Raji (cell line): ENCODE measurements around the gene CES2.

Source experiments
- POLR2A ChIP-seq: IDR thresholded peaks from 2 replicates; pipeline ENCODE4 v1.6.1; 2011; ENCODE audit warnings: low read depth, low read length, control low read depth; ENCODE audit not compliant: insufficient read depth

Gene CES2

DNA sequence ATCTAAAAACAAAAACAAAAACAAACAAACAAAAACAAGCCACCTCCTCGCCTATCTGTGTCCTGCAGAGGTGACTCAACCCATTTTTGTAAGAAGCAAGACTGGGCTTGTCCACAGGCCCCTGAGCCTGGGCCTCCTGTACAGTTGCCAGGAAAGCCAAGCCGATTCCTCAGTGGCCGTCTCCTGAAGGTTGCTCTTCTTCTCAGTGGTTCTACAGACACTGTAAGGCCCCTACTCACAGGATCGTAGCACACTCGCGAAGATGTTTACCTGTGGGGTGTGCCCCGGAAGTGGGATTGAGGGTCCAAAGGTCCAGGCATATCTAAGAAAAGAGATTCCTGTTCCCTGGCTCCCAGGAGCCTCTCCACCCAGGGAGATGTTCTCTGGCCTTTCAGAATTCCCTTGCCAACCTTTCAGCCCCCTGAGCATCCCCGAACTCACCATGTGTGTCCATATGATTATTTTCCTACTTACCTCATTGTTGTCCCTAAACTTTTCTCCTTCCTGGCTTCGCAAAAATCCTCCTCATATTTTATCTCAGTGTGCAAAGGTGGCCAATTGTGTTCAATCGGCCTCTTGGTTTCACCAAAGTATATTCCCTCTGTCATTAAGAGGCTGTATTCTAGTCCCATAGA is 18.3 kb downstream of the CES2 start:
- no peak for TF ChIP-seq POLR2A

DNA sequence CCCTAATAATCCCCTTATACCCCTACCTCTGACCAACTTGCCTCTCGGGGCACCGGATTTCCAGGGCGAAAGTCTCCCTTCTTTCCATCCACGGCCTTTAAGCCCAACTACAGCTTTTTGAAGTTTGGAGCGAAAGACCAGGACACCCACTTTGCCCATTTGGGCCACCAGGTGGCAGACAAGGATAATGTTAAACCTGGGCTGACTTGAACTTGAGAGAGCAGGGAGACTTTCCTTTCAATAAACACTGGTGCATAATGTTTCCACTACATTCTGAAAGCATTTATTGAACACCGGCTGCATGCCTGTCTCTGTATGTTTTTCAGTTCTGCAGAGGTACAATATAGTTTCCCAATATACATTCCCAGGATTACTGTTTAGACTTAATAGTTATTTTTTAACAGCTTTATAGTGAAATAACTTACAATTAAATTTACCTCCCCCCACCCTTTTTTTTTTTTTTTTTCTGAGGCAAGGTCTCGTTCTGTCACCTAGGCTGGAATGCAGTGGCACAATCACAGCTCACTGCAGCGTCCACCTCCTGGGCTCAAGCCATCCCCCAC is 18.9 kb downstream of the CES2 start:
- TF ChIP-seq POLR2A = no peak

DNA sequence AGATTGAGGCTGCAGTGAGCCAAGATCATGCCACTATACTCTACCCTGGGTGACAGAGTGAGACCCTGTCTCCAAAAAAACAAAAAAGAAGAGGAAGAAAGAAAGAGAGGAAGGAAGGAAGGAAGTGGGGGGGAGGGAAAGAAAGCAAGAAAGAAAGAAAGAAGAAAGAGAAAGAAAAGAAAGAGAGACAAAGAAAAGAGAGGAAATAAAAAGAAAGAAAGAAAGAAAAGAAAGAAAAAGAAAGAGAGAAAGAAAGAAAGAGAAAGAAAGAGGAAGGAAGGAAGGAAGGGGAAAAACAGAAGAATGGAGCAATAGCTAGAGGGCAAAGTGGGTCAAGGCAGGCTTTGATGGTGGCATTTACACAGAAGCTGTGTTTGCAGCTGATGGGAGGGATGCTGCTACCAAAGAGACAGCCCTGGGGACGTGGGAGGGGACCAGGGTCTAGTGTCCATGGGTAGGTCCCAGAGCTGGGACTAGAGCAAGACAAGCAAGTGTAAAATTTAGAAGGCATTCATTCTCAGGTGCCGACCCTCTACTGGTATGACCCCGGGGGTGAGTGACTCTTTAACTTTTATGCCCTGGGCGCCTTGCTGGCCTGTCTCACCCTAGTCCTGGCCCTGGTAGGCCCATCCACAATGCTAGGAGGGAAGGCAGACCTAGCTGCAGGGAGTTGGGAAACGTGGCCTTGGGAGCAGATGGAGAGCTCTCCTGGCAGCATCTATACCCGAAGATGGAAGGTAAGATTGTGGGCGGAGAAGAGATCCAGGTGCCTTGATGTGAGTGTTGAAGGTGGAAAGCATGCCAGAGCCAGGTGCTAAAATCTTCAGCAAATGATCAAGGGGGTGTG is 23.8 kb downstream of the CES2 start:
- no peak for TF ChIP-seq POLR2A

DNA sequence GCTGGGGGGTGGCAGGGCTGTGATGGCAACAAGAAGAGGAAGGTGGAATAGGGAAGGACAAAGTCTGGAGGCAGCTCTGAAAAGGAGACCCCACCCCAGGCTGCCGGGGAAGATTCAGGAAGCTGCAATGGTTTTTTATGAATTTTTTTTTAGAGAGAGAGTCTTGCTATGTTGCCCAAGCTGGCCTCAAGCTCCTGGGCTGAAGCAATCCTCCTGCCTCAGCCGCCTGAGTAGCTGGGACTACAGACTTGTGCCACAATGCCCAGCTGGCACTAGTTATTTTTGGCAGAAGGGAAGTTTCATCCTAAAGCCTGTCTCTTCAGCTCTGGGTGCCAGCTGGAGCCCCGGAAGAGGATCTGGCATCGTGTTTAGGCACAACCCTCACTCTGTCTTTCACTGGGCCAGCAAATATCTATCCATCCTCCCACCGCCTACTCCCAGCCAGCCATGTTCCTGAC is 24.4 kb downstream of the CES2 start:
- no peak for TF ChIP-seq POLR2A

DNA sequence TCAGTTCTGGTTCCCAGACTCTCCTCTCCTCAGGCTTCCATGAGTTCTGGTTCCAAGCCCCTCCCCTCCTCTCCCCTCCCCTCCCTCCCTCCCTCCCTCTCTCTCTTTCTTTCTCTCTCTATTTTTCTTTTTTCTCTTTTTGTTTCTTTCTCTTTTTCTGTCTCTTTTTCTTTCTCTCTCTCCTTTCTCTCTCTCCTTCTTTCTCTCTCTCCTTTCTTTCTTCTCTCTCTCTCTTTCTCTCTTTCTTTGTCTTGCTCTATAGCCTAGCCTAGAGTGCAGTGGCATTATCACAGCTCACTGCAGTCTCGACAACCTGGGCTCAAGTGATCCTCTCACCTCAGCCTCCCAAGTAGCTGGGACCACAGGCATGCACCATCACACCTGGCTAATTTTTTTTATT is 25.0 kb downstream of the CES2 start:
- TF ChIP-seq POLR2A = no peak

DNA sequence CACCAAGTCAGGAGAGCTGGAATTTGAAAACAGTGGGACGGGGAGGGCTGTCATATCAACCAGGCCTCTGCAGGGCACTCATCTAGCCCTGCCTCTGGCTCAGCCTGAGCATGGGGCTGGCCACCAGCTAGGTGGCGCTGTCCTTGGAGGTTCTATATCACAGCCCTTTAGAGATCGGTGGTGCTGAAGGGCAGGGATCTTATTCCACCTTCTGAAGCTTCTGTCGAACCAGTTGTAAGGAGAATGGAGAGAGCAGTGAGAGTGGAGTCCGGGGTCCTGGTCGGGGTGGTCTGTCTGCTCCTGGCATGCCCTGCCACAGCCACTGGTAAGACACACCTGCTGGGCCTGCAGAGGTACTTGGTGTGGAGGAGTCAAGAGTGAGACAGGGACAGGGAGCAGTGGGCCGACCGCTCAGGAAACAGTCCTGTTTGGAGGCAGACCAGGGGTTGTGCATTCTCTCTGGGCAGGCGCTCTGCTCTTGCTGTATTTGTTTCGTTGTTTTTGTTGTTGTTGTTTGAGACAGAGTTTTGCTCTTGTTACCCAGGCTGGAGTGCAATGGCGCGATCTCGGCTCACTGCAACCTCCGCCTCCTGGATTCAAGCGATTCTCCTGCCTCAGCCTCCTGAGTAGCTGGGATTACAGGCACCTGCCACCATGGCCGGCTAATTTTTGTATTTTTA is 25.9 kb downstream of the CES2 start, which contains the start of gene CES3:
Gene CES3, plus strand, starts transcription at position 202 of the 680 bp plus-strand sequence. Its CDS starts 42 bp downstream, at position 244.
- peak; percentile 57 for TF ChIP-seq POLR2A

DNA sequence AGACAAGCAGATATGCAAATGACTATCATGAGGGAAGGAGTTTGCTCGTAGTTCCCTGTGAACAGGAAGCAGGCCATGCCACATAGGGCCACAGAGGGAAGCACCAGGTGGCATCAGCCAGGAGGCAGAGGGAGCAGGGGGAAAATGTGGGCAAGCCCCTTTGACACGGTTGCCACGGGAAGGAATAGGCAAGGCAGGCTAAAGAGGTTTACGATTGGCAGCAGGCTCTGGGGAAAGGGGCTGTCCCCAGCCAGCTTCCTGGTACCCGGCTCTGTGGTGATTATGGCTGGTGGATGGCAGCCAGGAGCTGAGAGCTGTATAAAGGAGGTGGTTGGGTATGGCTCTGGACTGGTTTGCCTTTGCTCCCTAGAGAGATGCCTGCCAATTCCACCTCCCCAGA is 26.6 kb downstream of the CES2 start:
- TF ChIP-seq POLR2A = peak; percentile 51; the same call in 1 of the 2 replicates

DNA sequence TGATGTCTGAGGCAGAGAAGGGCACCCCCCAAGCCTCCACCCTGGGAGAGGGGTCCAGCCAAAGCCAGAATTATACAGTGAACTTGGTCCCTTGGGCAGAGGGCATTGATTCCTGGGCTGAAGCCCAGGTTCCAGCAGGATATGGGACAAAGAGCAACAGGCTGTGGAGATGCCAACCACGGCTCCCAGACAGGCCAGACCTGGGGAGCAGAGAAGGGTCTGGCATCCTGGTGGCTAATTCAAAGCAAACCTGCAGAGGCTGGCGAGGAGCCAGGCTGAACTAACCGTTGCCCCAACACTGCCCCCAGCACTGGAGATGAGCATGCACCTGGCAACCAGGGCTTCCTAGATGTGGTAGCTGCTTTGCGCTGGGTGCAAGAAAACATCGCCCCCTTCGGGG is 28.7 kb downstream of the CES2 start:
- TF ChIP-seq POLR2A = no peak

DNA sequence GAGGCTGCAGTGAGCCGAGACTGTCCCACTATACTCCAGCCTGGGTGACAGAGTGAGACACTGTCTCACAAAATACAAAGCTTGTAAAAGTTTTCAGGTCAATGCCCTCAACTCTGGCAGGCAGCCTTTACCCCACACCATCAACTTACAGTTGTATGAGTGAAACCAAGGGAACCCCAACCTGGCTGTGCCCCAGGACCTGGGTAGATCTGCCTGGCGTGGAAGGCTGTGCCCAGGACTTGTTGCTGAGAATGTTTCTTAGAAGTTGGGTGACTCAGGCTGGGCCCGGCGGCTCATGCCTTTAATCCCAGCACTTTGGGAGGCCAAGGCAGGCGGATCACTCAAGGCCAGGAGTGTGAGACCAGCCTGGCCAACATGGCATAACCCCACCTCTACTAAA is 33.5 kb downstream of the CES2 start:
- no peak for TF ChIP-seq POLR2A

DNA sequence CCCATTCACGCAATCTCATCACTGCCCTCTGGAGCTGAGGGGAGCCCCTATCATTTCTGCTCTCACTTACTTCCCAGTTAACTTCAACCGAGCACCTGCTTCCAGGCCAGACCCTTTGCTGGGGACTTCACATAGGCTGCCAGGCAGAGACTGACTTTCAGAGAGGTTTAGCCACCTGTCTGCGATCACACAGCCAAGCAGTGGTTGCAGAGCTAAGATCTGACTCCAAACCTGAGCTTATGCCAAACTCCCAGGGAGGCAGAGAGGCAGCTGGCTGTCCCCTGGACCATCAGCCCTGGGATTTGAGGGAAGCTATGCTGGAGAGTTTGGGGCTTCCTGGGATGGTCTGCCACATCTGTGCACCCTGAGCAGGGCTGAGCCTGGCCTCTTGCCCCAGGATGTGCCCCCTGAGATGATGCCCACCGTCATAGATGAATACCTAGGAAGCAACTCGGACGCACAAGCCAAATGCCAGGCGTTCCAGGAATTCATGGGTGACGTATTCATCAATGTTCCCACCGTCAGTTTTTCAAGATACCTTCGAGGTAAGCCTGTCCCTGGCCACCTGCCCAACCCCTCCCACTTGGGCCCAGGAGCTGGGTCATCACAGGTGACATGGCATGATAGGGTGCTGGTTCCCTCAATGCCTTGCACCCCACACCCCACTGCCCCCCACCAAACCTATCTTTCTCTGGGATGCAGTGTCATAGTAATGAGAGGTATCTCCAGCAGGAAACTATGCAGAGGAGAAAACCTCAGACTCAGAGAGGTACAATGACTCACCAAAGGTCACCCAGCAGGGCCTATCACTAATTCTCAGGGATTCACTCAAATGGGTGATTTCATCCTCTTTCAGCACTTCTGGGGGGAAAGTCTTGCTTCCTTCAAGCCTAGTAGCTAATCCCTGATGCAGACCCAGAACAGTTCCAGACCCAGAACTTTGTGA is 35.7 kb downstream of the CES2 start:
- no peak for TF ChIP-seq POLR2A

DNA sequence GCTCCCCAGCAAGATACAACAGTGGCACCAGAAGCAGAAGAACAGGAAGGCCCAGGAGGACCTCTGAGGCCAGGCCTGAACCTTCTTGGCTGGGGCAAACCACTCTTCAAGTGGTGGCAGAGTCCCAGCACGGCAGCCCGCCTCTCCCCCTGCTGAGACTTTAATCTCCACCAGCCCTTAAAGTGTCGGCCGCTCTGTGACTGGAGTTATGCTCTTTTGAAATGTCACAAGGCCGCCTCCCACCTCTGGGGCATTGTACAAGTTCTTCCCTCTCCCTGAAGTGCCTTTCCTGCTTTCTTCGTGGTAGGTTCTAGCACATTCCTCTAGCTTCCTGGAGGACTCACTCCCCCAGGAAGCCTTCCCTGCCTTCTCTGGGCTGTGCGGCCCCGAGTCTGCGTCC is 37.7 kb downstream of the CES2 start:
- TF ChIP-seq POLR2A = no peak

DNA sequence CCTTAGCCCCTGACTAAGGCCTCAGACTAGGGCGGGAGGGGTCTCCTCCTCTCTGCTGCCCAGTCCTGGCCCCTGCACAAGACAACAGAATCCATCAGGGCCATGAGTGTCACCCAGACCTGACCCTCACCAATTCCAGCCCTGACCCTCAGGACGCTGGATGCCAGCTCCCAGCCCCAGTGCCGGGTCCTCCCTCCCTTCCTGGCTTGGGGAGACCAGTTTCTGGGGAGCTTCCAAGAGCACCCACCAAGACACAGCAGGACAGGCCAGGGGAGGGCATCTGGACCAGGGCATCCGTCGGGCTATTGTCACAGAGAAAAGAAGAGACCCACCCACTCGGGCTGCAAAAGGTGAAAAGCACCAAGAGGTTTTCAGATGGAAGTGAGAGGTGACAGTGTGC is 38.4 kb downstream of the CES2 start:
- TF ChIP-seq POLR2A = no peak

DNA sequence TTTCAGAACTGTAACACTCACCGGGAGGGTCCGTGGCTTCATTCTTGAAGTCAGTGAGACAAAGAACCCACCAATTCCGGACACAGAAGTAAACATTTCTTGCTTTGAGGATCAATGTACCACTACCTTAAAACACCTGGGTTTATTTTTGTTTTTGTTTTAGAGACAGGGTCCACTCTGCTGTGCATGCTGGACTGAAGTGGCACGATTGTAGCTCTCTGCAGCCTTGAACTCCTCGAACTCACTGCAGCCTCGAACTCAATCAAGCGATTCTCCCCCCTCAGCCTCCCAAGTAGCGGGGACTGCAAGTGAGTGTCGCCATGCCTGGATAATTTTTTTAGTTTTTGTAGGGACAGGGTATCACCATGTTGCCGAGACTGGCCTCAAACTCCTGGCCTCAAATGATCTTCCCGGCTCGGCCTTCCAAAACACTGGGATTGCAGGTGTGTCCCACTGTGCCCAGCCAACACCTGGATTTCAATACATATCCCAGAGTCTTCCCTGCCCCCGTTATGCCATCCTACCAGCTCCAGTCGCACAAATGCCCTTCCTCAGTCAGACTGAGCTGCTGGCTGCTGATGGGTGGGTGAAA is 40.1 kb downstream of the CES2 start:
- no peak for TF ChIP-seq POLR2A

DNA sequence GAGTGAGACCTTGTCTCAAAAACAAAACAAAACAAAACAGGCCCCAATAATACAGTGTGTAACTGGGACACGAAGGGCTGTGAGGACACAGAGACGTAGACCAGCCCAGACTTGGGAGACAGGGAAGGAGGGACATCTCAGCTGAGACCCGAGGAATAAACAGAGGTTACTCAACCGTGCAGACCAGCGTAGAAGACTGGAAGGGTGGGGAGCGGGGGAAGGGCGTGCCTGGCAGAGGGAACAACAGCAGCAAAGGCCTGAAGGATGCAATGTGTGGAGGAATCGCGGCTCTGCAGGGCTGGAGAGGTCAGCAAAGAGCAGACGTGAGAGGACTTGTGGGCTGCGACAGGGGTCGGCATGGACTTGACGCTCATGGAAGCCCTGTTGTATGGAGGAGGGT is 41.4 kb downstream of the CES2 start:
- no peak for TF ChIP-seq POLR2A
